Embryonic facial prominence (tissue), 1 donor: ENCODE results near the gene CACNA2D3.

Experiments used
- DNase-seq: peaks from one replicate; pipeline ENCODE4 v3.0.0-alpha.2; 2016; ENCODE audit errors: extremely low spot score

The CACNA2D3 gene

GRCh38 chr3:54171509-54171908 is 49.2 kb downstream of the CACNA2D3 start:
- no peak for DNase-seq

- no peak for DNase-seq
These were observed 49.6 kb downstream of the CACNA2D3 start for GRCh38 chr3:54171951-54172350.

GRCh38 chr3:54173371-54173770 is 51.0 kb downstream of the CACNA2D3 start:
- no peak for DNase-seq

- no peak for DNase-seq
These were observed 53.8 kb downstream of the CACNA2D3 start for GRCh38 chr3:54176106-54176505.

GRCh38 chr3:54177816-54178215 is 55.5 kb downstream of the CACNA2D3 start:
- no peak for DNase-seq

- no peak for DNase-seq
These were observed 56.0 kb downstream of the CACNA2D3 start for GRCh38 chr3:54178376-54178775.

- no peak for DNase-seq
These were observed 58.6 kb downstream of the CACNA2D3 start for GRCh38 chr3:54180921-54181320.

GRCh38 chr3:54182242-54182641 is 59.9 kb downstream of the CACNA2D3 start:
- DNase-seq = no peak

GRCh38 chr3:54185740-54186139 is 63.4 kb downstream of the CACNA2D3 start:
- DNase-seq = no peak

- DNase-seq = peak; percentile 18
These were observed 65.9 kb downstream of the CACNA2D3 start for GRCh38 chr3:54188176-54188791.

- DNase-seq = no peak
These were observed 68.9 kb downstream of the CACNA2D3 start for GRCh38 chr3:54191220-54191619.

GRCh38 chr3:54192026-54192425 is 69.7 kb downstream of the CACNA2D3 start:
- DNase-seq = no peak

GRCh38 chr3:54193093-54193492 is 70.7 kb downstream of the CACNA2D3 start:
- DNase-seq = no peak

GRCh38 chr3:54196360-54196991 is 74.1 kb downstream of the CACNA2D3 start:
- DNase-seq = no peak

- no peak for DNase-seq
These were observed 75.2 kb downstream of the CACNA2D3 start for GRCh38 chr3:54197509-54197908.

GRCh38 chr3:54198556-54198955 is 76.2 kb downstream of the CACNA2D3 start:
- no peak for DNase-seq

- no peak for DNase-seq
These were observed 79.7 kb downstream of the CACNA2D3 start for GRCh38 chr3:54202054-54202453.

- DNase-seq = no peak
These were observed 80.4 kb downstream of the CACNA2D3 start for GRCh38 chr3:54202651-54203248.

GRCh38 chr3:54206874-54207273 is 84.5 kb downstream of the CACNA2D3 start:
- no peak for DNase-seq

GRCh38 chr3:54211097-54211496 is 88.7 kb downstream of the CACNA2D3 start:
- no peak for DNase-seq

GRCh38 chr3:54212723-54213122 is 90.4 kb downstream of the CACNA2D3 start:
- DNase-seq = no peak

- DNase-seq = no peak
These were observed 91.6 kb downstream of the CACNA2D3 start for GRCh38 chr3:54213907-54214306.

- no peak for DNase-seq
These were observed 92.5 kb downstream of the CACNA2D3 start for GRCh38 chr3:54214845-54215244.
